GM20431 (cell line): Measurements from ENCODE around the gene SMCR8.
"Not testable (repeated sequence)": the region's sequence is repeated elsewhere in the genome, so short reads cannot be mapped to it uniquely, and the experiment has no call there.

Experiments used
- in situ Hi-C: fragments of 300-500 bp; cut with MseI, MboI; formaldehyde crosslinking; loops from one replicate; pipeline ENCODE4 v1.15.0; 2020; ENCODE audit warnings: low sequenced_read_pairs; ENCODE audit not compliant: unreplicated experiment

SMCR8 gene, protein sequence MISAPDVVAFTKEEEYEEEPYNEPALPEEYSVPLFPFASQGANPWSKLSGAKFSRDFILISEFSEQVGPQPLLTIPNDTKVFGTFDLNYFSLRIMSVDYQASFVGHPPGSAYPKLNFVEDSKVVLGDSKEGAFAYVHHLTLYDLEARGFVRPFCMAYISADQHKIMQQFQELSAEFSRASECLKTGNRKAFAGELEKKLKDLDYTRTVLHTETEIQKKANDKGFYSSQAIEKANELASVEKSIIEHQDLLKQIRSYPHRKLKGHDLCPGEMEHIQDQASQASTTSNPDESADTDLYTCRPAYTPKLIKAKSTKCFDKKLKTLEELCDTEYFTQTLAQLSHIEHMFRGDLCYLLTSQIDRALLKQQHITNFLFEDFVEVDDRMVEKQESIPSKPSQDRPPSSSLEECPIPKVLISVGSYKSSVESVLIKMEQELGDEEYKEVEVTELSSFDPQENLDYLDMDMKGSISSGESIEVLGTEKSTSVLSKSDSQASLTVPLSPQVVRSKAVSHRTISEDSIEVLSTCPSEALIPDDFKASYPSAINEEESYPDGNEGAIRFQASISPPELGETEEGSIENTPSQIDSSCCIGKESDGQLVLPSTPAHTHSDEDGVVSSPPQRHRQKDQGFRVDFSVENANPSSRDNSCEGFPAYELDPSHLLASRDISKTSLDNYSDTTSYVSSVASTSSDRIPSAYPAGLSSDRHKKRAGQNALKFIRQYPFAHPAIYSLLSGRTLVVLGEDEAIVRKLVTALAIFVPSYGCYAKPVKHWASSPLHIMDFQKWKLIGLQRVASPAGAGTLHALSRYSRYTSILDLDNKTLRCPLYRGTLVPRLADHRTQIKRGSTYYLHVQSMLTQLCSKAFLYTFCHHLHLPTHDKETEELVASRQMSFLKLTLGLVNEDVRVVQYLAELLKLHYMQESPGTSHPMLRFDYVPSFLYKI

DNA sequence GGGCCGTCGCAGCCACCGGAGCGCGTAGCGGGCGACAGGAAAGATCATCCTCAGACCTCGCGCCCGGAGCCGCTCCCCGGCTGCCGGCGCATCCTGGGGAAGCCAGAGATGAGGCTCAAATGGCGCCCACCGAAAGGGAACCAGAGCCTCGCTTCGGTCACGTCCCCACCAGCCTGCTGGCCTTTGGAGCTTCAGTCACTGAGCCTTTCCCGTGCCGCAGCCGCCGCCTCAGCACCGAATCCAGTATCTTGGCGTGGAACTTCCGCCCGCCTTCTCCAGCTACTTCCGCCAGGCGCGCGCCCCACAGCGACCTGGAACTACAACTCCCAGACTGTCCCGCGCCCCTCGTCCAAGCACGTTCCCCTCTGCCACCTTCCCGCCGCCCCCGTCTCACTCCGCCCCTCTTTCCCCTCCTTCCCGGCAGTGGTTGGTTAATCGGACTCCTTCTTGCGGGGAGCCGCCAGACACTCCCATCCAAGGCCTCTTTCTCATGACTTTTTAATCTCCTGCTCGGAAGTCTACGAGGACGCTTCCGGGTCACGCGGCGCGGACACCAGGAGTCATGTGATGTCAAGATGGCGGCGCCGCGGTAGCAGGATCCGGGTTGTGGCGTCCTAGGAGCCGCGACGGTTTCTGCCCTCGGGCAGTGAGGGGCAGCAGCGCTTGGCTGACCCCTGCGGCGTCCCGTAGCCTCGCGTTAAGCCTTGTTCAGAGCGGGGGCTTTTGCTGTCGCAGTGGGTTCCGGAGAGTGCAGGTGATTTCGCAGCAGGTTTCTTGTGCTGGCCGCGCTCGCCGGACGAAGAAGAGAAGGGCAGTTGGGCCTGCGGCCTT lies at the start of gene SMCR8, which contains the start of gene TOP3A:
Gene SMCR8 (plus strand): TSS at position 563 of the 831 bp plus-strand sequence. CDS start 497 bp downstream, outside the sequence.
Gene TOP3A (minus strand): TSS at position 264 of the 831 bp plus-strand sequence. CDS start 216 bp downstream, at position 48.
- in situ Hi-C loops: no loop called here

DNA sequence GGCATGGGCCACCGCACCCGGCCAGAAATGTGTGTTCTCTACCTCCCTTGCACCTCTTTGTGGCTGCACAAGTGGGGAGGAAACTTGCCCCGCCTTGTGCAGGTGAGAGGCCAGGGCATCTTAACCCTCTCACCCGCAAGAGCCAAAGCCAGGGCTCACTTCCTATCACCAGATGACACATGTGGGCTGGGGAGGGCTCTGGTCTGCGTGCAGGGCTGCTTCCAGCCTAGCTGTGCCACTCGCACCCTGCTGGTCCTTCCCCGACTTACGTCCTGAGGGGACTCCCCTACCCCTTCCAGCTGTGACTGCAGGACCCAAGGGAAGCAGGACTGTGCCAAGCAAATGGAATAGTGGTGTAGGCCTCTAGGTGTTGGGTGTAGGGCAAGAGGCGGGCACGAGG lies 47.7 kb upstream of the SMCR8 start:
- in situ Hi-C loops: no loop called here

DNA sequence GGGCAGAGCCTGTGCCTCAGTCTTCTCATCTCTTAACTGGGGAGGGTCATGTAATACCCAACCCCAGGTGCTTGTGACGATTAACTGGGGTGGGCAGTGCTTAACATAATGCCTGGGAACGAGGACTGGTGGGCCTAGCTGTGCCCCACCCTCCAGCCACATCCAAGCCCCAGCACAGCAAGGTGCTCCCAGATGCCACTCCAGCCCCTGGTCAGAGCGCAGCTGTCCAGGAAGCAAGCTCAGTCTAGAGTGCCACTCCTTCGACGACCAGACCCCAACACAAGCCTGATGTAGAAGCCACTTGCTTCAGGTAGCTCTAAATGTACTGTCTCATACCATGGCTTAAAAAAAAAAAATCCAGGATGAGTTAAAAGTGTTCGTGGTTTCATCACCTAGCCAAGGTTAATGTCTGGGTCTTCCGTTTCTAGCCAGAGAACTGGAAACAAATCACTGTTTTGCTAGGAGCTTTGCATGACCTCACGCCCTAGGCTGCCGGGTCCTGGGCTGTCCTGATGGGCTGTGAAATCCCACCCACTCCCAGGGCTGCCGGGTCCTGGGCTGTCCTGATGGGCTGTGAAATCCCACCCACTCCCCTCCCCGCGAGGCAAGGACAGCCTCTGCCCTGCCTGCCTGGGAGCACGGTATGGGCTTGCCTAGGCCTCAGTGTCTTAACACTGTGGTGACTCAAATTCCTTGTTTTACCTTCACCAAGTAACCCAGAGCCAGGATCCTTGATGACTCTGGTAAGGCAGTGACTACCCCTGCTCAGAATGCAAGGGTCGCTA lies 47.0 kb upstream of the SMCR8 start:
- in situ Hi-C loops: no loop called here

DNA sequence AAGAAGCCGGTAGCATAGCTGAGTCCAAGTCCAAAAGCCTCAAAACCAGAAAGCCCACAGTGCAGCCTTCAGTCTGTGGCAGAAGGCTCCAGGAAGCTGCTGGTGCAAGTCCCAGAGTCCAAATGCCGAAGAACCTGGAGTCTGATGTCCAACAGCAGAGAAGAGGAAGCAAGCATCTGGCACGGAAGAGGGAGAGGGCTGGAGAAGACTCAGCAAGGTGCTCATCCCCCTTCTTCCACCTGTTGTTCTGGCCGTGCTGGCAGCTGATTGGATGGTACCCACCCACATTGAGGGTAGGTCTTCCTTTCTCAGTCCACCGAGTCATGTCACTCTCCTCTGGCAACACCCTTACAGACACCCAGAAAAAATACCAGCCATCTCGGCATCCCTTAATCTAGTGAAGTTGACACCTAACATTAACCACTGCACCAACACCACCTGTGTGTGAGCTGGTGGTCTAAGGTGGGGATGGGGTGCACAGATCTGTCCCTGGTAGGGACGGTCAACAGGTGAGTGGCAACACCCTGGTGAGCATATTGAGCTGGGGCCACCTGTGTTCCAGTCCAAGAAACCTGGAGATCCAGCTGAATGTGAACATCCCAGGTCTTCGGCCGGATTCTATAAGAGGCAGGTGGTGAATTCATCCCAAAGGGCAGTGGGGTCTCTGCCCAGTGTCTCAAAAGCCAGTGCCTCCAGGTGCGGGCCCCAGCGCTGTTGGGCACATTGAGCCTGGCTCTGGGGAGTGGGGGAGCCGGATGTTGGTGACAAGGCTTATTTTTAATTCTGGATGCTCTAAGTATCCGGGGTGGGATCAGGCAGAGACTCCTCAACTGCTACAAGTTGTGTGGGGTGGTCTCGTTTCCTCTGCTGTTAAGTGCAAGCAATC lies 44.8 kb upstream of the SMCR8 start:
- in situ Hi-C loops: no loop called here

DNA sequence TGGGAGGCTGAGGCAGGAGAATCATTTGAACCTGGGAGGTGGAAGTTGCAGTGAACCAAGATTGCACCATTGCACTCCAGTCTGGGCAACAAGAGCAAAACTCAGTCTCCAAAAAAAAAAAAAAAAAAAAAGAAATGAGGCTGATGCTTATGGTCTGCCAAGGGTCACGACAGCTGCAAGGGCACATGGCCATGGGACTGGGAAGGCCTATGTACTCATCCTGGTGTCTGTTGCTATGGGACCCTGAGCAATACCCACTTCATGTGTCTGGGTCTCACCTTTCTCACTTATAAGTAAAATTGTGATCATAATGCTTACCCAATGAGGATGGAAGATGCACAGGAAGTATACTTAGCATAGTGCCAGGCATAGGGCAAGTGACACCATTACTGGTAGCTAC lies 38.0 kb upstream of the SMCR8 start:
- in situ Hi-C loops: no loop called here

DNA sequence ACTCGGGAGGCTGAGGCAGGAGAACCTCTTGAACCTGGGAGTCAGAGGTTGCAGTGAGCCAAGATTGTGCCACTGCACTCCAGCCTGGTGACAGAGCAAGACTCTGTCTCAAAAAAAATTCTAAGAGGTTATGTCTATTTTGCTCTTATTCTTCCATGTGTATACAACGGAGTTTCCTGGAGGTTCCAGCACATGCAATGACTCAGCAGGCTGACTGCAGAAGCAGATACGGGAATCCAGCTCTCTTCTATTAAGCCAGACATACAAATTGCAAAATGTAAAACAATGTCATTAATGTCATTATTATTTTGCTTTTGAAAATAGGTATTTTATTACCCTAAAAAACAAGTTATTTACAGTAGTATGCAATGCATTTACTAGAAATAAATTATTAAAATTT lies 36.2 kb upstream of the SMCR8 start:
- in situ Hi-C loops: no loop called here

DNA sequence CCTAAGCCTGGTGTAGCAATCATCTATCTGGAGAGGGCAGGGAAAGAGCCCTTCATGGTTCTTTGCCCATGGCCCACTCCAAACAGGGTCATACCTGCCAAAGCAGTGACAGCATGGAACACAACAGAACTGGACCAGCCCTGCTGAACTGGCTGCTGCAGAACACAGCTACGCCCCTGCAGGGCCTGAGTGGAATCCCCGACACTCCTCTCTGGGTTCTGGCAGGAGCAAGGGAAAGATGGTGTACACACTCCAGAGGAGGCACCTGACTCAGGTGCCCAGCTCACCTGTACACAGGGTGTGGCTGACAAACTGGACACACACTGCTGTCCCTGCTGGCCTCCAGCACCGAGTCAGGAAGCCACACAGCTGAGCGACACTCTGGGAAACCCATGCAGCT lies 34.8 kb upstream of the SMCR8 start:
- in situ Hi-C loops: no loop called here

DNA sequence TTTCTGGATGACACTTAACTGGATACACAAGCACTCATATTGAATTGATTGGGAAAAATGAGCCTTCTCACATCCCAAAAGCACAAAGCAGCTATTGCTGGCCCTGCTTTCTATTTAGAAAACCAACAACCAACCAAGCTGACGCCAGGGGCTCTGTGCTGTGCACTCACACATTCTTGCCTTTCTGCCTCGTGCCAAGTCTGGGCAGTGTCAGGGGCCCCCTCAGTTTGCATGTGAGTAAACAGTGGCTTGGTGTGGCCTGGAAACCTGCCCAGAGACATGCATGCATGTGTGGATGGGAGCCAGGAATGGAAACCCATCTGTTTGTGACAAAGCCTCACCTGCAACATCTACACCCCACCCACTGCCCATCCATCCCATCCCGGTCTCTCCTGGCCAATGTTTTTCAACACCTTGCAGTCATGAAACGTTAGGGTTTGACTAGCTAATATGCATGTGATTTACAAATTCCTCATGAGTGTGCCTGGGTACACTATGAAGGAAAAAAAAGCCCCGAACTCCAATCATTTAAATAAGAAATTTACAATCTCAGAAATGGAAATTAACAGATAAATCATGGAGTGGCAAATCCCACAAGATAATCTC lies 34.2 kb upstream of the SMCR8 start:
- in situ Hi-C loops: no loop called here

DNA sequence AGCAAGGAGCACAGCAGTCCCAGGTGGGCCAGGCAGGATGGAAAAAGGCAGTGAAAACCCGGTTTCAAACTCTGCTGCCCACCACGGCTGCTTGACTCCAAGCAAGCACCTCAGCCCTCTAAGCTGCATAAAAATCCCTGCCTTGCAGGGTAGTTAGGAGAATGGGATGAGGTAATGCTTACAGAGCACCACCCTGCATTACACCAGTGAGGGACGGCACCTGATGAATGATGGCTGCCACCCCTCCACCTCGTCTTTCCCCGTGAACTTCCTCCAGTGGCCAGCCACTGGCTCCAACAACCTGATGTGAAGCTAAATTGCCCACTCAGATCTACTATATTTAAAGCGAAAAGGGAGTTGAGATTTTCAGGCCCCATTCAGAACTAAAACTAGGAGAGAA lies 33.3 kb upstream of the SMCR8 start:
- in situ Hi-C loops: no loop called here

DNA sequence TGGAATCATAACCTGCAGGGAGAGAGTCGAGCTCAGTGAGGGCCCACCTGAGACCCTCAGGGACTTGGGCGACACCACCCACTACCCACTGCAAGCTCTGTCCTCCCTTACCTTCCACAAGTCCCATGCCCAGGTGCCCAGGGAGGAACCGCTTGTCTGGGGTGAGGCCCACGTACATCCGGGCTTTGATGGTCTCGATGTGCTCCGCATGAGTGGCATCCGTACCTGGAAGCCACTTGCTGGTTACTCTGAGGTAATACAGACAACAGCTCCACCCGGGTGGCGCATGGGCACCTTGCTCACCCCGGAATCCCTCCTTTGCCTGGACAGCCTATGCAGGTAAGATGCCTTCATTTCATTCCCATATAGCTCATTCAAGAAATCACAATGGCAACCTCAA lies 29.8 kb upstream of the SMCR8 start:
- in situ Hi-C loops: no loop called here

DNA sequence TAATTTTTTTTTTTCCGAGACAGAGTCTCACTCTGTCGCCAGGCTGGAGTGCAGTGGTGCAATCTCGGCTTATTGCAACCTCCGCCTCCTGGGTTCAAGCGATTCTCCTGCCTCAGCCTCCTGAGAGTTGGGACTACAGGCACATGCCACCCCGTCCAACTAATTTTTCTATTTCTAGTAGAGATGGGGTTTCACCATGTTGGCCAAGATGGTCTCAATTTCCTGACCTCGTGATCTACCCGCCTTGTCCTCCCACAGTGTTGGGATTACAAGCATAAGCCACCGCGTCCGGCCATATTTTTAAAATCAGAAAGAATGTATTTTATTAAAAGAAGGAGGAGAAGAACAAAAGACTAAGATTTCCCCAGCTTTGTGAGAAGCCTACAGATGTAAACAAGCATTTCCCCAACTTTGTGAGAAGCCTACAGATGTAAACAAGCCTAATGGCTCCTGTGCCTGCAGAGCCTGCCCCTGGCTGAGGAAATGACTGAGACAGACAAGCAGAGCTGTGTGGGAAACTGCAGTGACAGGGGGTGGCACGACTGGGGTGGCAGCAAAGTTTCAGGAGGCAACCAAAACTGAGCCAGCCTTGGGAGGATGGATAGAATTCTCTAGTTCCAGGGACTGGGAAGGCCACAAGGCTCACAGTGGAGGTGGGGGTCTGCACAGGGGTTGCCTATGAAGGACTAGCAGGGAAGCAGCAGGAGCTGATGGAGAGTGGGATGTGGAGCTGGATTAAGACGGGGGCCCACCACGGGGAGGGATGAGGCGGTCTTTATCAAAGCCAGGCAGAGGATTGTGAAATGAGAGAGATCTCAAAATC lies 23.2 kb upstream of the SMCR8 start:
- in situ Hi-C loops: no loop called here

DNA sequence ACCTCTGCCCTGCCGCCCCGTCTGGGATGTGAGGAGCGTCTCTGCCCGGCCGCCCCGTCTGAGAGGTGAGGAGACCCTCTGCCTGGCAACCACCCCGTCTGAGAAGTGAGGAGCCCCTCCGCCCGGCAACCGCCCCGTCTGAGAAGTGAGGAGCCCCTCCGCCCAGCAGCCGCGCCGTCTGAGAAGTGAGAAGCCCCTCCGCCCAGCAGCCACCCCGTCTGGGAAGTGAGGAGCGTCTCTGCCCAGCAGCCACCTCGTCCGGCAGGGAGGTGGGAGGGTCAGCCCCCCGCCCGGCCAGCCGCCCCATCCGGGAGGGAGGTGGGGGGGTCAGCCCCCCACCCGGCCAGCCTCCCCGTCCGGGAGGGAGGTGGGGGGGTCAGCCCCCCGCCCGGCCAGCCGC lies 17.0 kb upstream of the SMCR8 start:
- in situ Hi-C loops: not testable (repeated sequence)

DNA sequence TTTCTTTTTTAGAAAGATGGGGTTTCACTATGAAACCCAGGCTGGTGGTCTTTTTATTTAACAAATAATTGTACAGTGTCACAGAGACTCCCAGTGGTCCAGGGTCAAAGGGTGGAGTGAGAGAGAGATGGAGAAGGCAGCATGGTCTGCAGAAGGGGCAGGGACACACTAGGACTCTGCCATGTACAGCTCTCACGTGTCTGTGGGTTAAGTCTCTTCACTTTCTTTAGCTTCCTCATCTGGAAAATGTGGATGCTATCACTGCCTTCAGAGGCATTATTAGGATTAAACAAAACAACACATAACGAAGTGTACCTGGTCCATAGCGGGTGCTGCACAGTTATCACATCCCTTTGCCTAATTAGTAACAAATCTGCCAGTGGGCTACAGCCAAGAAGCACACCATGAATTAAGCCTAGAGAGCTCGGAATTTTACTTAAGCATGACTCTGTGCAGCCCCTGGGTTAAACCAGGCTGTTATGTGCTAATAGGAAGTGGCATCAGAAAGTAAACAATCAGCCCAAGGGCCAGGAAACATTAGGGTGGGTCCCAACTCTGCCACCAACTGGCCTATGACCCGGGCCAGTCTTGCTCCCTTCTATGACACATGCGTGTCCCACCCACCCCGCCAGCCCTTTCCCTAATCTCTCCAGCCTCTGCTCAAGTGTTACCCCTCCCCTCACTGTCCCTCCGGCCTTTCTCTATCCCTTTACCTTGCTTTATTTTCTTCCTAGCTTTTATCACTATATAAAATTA lies 14.2 kb upstream of the SMCR8 start:
- in situ Hi-C loops: no loop called here

DNA sequence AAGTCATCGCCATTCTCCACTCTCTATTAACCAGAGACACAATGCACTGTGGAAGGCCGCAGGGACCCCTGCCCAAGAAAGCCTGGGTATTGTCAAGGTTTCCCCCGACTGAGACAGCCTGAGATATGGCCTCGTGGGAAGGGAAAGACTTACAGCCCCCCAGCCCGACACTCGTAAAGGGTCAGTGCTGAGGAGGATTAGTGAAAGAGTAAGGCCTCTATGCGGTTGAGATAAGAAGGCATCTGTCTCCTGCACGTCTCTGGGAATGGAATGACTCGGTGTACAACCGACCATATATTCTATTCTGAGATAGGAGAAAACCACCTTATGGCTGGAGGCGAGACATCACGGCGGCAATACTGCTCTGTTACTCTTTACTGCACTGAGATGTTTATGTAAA lies 11.9 kb upstream of the SMCR8 start:
- in situ Hi-C loops: not testable (repeated sequence)

DNA sequence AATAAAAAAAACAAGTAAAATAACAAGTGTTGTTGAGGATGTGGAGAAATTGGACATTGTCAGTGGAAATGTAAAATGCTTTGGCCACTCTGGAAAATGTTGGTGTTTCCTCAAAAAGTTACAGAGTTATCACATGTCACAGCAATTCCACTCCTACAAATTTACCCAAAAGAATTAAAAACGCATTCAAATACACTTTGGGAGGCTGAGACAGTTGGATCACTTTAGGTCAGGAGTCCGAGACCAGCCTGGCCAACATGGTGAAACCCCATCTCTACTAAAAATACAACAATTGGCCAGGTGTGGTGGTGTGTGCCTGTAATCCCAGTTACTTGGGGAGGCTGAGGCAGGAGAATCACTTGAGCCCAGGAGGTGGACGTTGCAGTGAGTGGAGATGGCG lies 5.9 kb upstream of the SMCR8 start:
- in situ Hi-C loops: no loop called here

DNA sequence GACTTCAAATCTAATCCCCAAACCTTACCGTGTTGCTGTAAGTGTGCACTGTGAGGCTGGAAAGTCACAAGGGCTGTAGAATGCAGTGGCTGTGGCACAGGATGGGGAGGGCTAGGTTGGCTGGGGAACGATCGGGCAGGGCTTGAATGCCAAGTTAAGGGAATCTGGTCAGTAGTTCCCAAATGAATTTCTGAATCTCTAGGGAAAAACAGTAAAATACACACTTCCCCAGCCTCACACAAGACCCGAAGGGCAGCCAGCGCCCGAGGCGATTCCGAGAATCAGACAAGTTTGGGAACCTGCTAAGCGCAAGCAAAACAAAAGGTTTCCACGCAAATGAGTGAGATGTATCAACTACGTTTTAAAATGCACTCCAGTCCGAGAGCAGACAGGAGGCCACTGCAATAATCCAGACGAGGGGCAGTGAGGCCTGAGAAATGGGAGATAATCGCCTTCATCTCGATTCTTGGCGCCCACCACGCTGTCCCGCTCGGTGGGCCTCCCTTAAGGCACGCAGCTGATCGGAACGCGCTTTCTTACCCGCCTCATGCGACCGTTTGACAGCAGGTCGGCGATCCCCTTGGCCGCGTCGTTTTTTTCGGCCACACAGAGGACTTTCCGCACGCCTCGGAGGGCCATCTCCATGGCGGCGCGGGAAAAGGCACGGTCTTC lies 898 bp upstream of the SMCR8 start:
- in situ Hi-C loops: no loop called here
